CD4-positive, alpha-beta T cell (primary cell): ENCODE measurements around the gene PTPA. TPM values are rescaled to one million over a fixed set of nuclear protein-coding genes. Genes with fewer than 3 reads are reported as not detected.

Experiments
- ATAC-seq: fragments of 200-7000 bp; cut with Tn5 transposase; one replicate; pipeline ENCODE4 v1.10.0; 2022; ENCODE audit warnings: mild to moderate bottlenecking; ENCODE audit not compliant: poor library complexity
- CTCF ChIA-PET: fragments of 350-600 bp; sonication (Branson Sonifier 250); formaldehyde crosslinking; loops from one replicate; lab custom pipeline; 2021; ENCODE audit warnings: antibody characterized with exemption, inconsistent platforms; lab: Charles Lee
- POLR2A ChIA-PET: fragments of 350-600 bp; sonication (Branson Sonifier 250); formaldehyde crosslinking; loops from one replicate; lab custom pipeline; 2021; ENCODE audit warnings: antibody characterized with exemption, inconsistent platforms; lab: Charles Lee
- DNase-seq, 14 experiments: peaks; one replicate each; pipeline ENCODE4 v3.0.0-alpha.2; 2013 to 2020; ENCODE audit warnings: mixed read lengths in 2 of 14
- H3K27ac ChIP-seq, 2 donors: one replicate each; pipeline versions ENCODE4 v1.5.1 to v1.7.0; 2013; ENCODE audit warnings: low read length in 2 of 2, low read depth in 1 of 2, mild to moderate bottlenecking in 1 of 2
- H3K27me3 ChIP-seq, 2 experiments: 1 replicate in 1 of 2; 2 replicates in 1 of 2; pipeline versions ENCODE4 v1.6.1 to v1.7.0; 2013; ENCODE audit warnings: low read length in 2 of 2, control low read depth in 1 of 2, mild to moderate bottlenecking in 1 of 2, moderate library complexity in 1 of 2; ENCODE audit not compliant: insufficient read depth in 2 of 2, control insufficient read depth in 1 of 2
- H3K36me3 ChIP-seq: one replicate; pipeline ENCODE4 v1.6.1; 2013; ENCODE audit warnings: low read length, control low read depth; ENCODE audit not compliant: insufficient read depth
- H3K4me1 ChIP-seq: one replicate; pipeline ENCODE4 v1.6.1; 2013; ENCODE audit warnings: low read length, control low read depth; ENCODE audit not compliant: insufficient read depth
- H3K4me3 ChIP-seq: one replicate; pipeline ENCODE4 v1.5.1; 2013; ENCODE audit warnings: mild to moderate bottlenecking, low read length, moderate library complexity
- H3K9me3 ChIP-seq, 2 experiments: 1 replicate in 1 of 2; 2 replicates in 1 of 2; pipeline versions ENCODE4 v1.6.1 to v1.7.0; 2013; ENCODE audit warnings: low read length in 2 of 2, mild to moderate bottlenecking in 2 of 2, control low read depth in 1 of 2, moderate library complexity in 1 of 2; ENCODE audit not compliant: control insufficient read depth in 1 of 2, insufficient read depth in 1 of 2
- H3K27ac Mint-ChIP-seq: one replicate; pipeline ENCODE4 v1.8.0; 2020; ENCODE audit warnings: mixed read lengths
- H3K27me3 Mint-ChIP-seq: one replicate; pipeline ENCODE4 v1.8.0; 2021; ENCODE audit warnings: mixed read lengths
- H3K36me3 Mint-ChIP-seq: one replicate; pipeline ENCODE4 v1.8.0; 2021; ENCODE audit warnings: low read depth, mixed read lengths
- H3K4me1 Mint-ChIP-seq: one replicate; pipeline ENCODE4 v1.8.0; 2021; ENCODE audit warnings: low read depth, mixed read lengths
- H3K4me3 Mint-ChIP-seq: one replicate; pipeline ENCODE4 v1.8.0; 2020; ENCODE audit warnings: mild to moderate bottlenecking, mixed read lengths
- H3K9me3 Mint-ChIP-seq: one replicate; pipeline ENCODE4 v1.8.0; 2020; ENCODE audit warnings: mixed read lengths
- CTCF ChIP-seq: fragments of 200-600 bp; IDR thresholded peaks from one replicate; pipeline ENCODE4 v1.8.0; 2022; ENCODE audit warnings: antibody characterized with exemption, mild to moderate bottlenecking
- intact Hi-C, 2 experiments: fragments of 100-400 bp; cut with DNase I in 1 of 2; cut with micrococcal nuclease in 1 of 2; formaldehyde crosslinking; loops; one replicate each; pipeline versions ENCODE4 v1.15.1 to v1.9.0; 2023 to 2025; cut with DNase I, micrococcal nuclease
- total RNA-seq, 174 experiments: library from RNA in 2 of 174; stranded (reverse) in 2 of 174; gene quantifications; one replicate each; pipeline ENCODE4 v1.2.3 and lab custom pipeline; 2021 to 2026

The PTPA gene
- total RNA-seq, 2 experiments from 2014 or later = 21.6 to 23.3 TPM

- no peak overlapping the region for H3K4me3 ChIP-seq
- H3K27me3 ChIP-seq = no peaks in the 10 kb centered on the region
- H3K27ac ChIP-seq = no peak overlapping the region
- Mint-ChIP-seq H3K4me3 (peak overlapping the region; percentile 62), H3K27me3 (no peaks in the 10 kb centered on the region), H3K27ac (no peak overlapping the region), H3K36me3 (no peaks in the 10 kb centered on the region), H3K9me3 (no peaks in the 10 kb centered on the region), H3K4me1 (peaks cover 7% of the 10 kb centered on the region)
- POLR2A ChIA-PET = interaction anchor here (0.6 to 5.6 kb wide), 32 partner anchors 8 to 447 kb away, joined by 3 to 112 read pairs (median 4); partner anchors contain the start of gene NTMT1
- no peak for TF ChIP-seq CTCF
- ATAC-seq (no peak), DNase-seq (peak in 1 of 14 experiments; percentile 38)
- intact Hi-C loops = loop anchor here (5.0 to 10.0 kb wide), 6 partner anchors 36 to 449 kb away; partner anchors contain the start of gene NTMT1 (in 1 of the 2)
- CTCF ChIA-PET = interaction anchor here (0.7 to 2.6 kb wide), 6 partner anchors 36 to 446 kb away, joined by 3 to 8 read pairs (median 4); no protein-coding TSS in a partner anchor
- no peaks in the 10 kb centered on the region for H3K9me3 ChIP-seq
- peaks cover 43% of the 10 kb centered on the region for H3K4me1 ChIP-seq
- H3K36me3 ChIP-seq = no peaks in the 10 kb centered on the region
Measured at GRCh38 chr9:129178568-129179382, 67.6 kb downstream of the PTPA start.

GRCh38 chr9:129181246-129181645, 70.0 kb downstream of the PTPA start:
- ChIA-PET CTCF (no interaction called here), POLR2A (interaction anchor here (1.0 to 1.3 kb wide), 2 partner anchors 11 to 55 kb away, joined by 3 to 4 read pairs; no protein-coding TSS in a partner anchor)
- intact Hi-C loops = no loop called here
- DNase-seq = no peak
- H3K27ac Mint-ChIP-seq = no peak overlapping the region
- H3K36me3 Mint-ChIP-seq = no peaks in the 10 kb centered on the region
- H3K4me1 Mint-ChIP-seq = no peaks in the 10 kb centered on the region
- Histone ChIP-seq H3K36me3 (no peaks in the 10 kb centered on the region), H3K9me3 (no peaks in the 10 kb centered on the region), H3K4me3 (no peak overlapping the region), H3K27me3 (no peaks in the 10 kb centered on the region), H3K4me1 (peaks cover 24% of the 10 kb centered on the region), H3K27ac (no peak overlapping the region)
- no peak for ATAC-seq
- no peaks in the 10 kb centered on the region for H3K9me3 Mint-ChIP-seq
- no peak overlapping the region for H3K4me3 Mint-ChIP-seq
- no peaks in the 10 kb centered on the region for H3K27me3 Mint-ChIP-seq
- no peak for TF ChIP-seq CTCF

GRCh38 chr9:129182122-129182521, 70.9 kb downstream of the PTPA start:
- Histone ChIP-seq H3K9me3 (no peaks in the 10 kb centered on the region), H3K4me1 (peaks cover 15% of the 10 kb centered on the region), H3K36me3 (no peaks in the 10 kb centered on the region), H3K27me3 (no peaks in the 10 kb centered on the region), H3K4me3 (no peak overlapping the region), H3K27ac (no peak overlapping the region)
- CTCF ChIA-PET = interaction anchor here (1.2 kb wide), 1 partner anchor 8 kb away, joined by 3 read pairs; no protein-coding TSS in a partner anchor
- H3K4me1 Mint-ChIP-seq = no peaks in the 10 kb centered on the region
- no peaks in the 10 kb centered on the region for H3K9me3 Mint-ChIP-seq
- no peaks in the 10 kb centered on the region for H3K27me3 Mint-ChIP-seq
- TF ChIP-seq CTCF = no peak
- no peak overlapping the region for H3K4me3 Mint-ChIP-seq
- H3K36me3 Mint-ChIP-seq = no peaks in the 10 kb centered on the region
- POLR2A ChIA-PET = interaction anchor here (0.6 kb wide), 1 partner anchor 51 kb away, joined by 3 read pairs; no protein-coding TSS in a partner anchor
- no peak overlapping the region for H3K27ac Mint-ChIP-seq
- no peak for ATAC-seq
- intact Hi-C loops = no loop called here
- no peak for DNase-seq
